GM12873 (cell line): ENCODE data around the gene GOLM1.

Experiments used
- CTCF ChIP-seq: IDR thresholded peaks from 2 replicates; pipeline ENCODE4 v1.5.1; 2012; ENCODE audit warnings: low read depth, mild to moderate bottlenecking, moderate library complexity, low read length, control low read depth; ENCODE audit not compliant: insufficient read depth; ENCODE audit errors: missing control alignments

Gene GOLM1

GRCh38 chr9:85994191-85994590 is 105.2 kb downstream of the GOLM1 start:
- TF ChIP-seq CTCF = no peak

GRCh38 chr9:85987236-85987635 is 112.1 kb downstream of the GOLM1 start:
- no peak for TF ChIP-seq CTCF

GRCh38 chr9:85984457-85984856 is 114.9 kb downstream of the GOLM1 start:
- no peak for TF ChIP-seq CTCF

- TF ChIP-seq CTCF = no peak
Measured at GRCh38 chr9:85981369-85981768, 118.0 kb downstream of the GOLM1 start.

GRCh38 chr9:85978496-85978895 is 120.9 kb downstream of the GOLM1 start:
- no peak for TF ChIP-seq CTCF
